DMS53 treated with DMSO at 0.1 percent for 48 hours (cell line): ENCODE results near the gene CFAP52.
"Not testable (repeated sequence)": the region's sequence is repeated elsewhere in the genome, so short reads cannot be mapped to it uniquely, and the experiment has no call there.

Source experiments
- DNase-seq: peaks from one replicate; lab custom pipeline; 2025; ENCODE audit not compliant: unreplicated experiment; lab: John Stamatoyannopoulos, UW

Gene CFAP52, protein sequence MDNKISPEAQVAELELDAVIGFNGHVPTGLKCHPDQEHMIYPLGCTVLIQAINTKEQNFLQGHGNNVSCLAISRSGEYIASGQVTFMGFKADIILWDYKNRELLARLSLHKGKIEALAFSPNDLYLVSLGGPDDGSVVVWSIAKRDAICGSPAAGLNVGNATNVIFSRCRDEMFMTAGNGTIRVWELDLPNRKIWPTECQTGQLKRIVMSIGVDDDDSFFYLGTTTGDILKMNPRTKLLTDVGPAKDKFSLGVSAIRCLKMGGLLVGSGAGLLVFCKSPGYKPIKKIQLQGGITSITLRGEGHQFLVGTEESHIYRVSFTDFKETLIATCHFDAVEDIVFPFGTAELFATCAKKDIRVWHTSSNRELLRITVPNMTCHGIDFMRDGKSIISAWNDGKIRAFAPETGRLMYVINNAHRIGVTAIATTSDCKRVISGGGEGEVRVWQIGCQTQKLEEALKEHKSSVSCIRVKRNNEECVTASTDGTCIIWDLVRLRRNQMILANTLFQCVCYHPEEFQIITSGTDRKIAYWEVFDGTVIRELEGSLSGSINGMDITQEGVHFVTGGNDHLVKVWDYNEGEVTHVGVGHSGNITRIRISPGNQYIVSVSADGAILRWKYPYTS

GRCh38 chr17:9576521-9577372 lies at the start of gene CFAP52:
CFAP52 (plus strand) TSS chr17:9576642; CDS start chr17:9576696, 54 bp downstream.
- DNase-seq: peak; percentile 80

DNA sequence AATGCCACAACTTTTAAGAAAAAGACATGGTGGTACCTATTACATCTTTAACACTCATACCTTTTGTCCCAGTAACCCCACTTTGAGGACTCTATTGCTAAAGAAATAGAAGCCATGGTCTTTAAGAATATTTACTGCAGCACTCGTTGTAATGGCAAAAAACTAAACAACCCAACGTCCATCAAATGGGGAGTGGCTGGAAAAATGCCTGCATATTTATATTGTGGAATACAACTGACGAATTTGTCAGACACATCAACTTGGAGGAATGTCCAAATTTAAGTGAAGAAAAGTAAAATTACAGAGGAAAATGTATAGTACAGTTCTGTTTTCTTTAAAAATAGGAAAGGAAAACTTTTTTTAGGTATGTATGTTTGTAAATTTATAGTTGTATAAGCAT lies 48.7 kb upstream of the CFAP52 start:
- no peak for DNase-seq

- DNase-seq: no peak
These were observed 47.3 kb upstream of the CFAP52 start for GRCh38 chr17:9529033-9529700.

- DNase-seq: no peak
These were observed 45.4 kb upstream of the CFAP52 start for GRCh38 chr17:9531034-9531433.

GRCh38 chr17:9532715-9533114 lies 43.7 kb upstream of the CFAP52 start:
- no peak for DNase-seq

DNA sequence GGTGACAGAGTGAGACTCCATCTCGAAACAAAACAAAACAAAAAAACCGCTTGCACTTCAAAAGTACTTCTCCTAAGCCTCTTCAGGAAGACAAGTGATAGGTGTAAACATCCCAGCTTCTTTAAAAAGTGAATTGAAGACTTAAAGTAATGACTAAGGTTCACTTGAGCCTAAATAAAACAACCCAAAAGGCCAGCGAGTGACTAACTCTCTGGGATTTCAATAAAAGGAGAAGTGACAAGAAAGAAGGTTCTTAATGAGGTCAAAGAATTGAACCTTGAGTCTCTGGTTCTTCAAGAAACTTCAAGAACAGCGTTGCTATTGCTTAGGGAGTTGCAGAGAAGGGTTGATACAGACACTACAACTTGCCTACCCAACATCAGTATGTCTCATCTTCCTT lies 43.0 kb upstream of the CFAP52 start:
- DNase-seq: no peak

- DNase-seq: no peak
These were observed 40.4 kb upstream of the CFAP52 start for GRCh38 chr17:9536061-9536460.

GRCh38 chr17:9537177-9537776 lies 39.2 kb upstream of the CFAP52 start:
- no peak for DNase-seq

GRCh38 chr17:9538626-9539025 lies 37.8 kb upstream of the CFAP52 start:
- no peak for DNase-seq

DNA sequence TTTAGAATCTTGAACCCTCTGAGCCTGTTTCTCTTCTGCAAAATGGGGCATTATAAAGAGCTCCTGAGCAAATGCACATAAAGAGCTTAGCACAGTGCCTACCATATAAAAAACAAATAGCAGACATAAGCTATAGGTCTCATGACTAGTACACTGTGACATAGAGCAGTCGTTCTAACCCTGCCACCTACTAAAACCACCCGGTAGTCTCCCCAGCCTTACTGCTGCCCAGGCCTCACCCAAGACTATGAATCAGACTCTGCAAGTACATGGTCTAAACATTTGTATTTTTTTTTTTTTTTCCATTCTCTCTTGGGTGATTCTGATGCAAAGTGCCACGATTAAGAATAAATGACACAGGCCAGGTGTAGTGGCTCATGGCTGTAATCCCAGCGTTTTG lies 34.7 kb upstream of the CFAP52 start:
- no peak for DNase-seq

DNA sequence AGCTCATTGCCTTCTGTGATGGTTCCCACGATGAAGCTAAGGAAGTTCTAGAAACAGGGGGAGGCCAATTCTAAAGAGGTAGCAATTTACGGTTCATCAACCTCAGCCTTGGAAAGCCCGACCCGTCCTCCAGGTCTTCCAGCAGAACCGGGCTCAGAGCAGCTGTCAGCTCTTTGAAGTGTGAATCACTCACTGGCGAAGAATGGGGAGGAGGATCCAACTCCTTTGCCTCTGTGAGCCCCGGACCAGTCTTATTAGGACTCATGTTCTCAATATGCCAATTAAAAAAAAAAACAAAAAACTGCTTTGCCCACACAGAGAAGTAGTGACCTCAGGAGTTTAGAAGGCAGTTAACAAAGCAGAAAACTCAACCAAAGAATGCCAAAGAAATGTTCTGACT lies 32.2 kb upstream of the CFAP52 start:
- no peak for DNase-seq

DNA sequence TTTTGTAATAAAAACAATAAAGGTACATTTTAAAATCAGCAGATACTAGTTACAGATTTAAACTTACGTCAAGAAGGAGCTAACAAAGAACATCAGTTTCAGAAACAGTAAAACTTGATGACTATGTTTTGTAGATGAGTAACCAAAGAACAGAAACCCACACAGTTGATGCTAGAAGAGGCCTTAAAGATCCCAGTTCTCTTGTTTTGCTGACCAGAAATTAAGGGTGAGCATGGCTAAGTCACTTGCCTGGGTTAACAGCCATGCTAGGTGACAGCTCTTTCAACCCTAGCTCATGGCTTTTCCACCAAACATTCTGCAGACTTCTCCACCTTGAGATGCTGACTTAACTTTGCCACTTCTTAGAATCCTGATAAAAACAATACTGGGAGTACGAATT lies 27.2 kb upstream of the CFAP52 start:
- DNase-seq: no peak

- DNase-seq: no peak
These were observed 23.3 kb upstream of the CFAP52 start for GRCh38 chr17:9553181-9553580.

DNA sequence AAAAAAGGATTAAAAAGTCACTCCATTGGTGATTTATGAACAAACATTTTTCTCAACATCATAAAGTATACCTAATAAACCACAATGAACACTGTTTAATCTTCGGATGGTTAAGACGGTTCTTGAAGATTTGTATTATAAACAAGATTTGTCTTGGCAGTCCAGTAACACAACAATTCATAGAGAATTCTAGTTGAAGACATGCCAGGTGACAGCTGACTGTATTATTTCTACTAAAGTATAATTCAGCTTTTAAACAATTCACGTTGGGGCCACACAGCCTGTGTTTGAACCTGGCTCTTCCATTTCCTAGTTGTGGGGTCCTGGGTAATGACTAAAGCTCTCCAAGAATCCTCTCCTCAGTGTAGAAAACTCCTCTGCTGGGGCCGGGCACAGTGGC lies 22.8 kb upstream of the CFAP52 start:
- DNase-seq: no peak

- peak; percentile 56 for DNase-seq
These were observed 21.7 kb upstream of the CFAP52 start for GRCh38 chr17:9554715-9555114.

GRCh38 chr17:9557161-9557755 lies 19.2 kb upstream of the CFAP52 start:
- DNase-seq: peak; percentile 82

DNA sequence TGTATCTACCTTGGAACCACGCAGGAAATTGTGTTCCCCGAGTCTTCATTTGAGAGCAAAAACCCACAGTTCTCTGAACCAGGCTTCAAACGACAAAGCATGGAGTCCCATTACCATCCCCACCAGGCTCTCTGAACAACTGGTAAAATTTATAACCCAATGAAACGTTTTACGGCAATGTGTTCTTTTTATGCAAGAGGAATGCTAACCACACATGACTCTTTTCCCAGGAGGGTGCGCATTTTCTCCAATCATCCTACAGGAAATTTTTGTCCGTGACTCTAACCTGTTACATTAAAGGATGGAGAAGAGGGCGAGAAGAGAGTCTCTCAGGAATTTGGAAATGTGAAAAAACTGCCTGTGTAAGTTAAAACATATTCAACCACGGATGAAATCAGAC lies 18.6 kb upstream of the CFAP52 start:
- no peak for DNase-seq

GRCh38 chr17:9564104-9564503 lies 12.3 kb upstream of the CFAP52 start:
- no peak for DNase-seq

DNA sequence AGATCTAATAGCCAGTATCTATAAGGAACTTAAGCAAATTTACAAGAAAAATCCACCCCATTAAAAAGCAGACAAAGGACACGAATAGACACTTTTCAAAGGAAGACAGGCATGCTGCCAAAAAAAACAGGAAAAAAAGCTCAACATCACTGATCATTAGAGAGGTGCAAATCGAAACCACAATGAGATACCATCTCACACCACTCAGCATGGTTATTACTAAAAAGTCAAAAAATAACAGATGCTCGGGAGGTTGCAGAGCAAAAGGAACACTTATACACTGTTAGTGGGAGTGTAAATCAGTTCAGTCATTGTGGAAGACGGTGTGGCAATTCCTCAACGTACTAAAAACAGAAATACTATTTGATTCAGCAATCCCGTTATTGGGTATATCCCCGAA lies 10.4 kb upstream of the CFAP52 start:
- DNase-seq: no peak

DNA sequence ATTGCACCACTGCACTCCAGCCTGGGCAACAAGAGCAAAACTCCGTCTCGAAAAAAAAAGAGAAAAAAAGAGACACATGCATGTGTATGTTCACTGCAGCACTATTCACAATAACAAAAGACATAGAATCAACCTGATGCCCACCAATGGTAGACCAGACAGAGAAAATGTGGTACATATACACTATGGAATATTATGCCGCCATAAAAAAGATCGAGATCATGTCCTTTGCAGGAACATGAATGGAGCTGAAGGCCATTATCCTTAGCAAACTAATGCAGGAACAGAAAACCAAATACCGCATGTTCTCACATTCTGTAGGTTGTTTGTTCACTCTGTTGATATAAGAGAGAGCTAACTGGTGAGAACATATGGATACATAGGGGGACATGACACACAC lies 9.7 kb upstream of the CFAP52 start:
- not testable (repeated sequence) for DNase-seq
